Measurements from ENCODE around the gene FRZB. TPM values are rescaled to one million over a fixed set of nuclear protein-coding genes. Genes with fewer than 3 reads are reported as not detected.

FRZB gene
- total and polyA plus RNA-seq, 2 of the 13 experiments (the other 11 are each of a cell fraction or from before 2014, with no cell fraction given), result 0.04 to 1.2 TPM

GRCh38 chr2:182911813-182912517, 45.5 kb upstream of the FRZB start (continued):
- TF ChIP-seq ZEB1 (IDR thresholded peaks at IDR 0.05; ENCODE audit: insufficient replicate concordance, low read depth), result no peak
- no peak for TF ChIP-seq ATM (IDR thresholded peaks at IDR 0.05; ENCODE audit: borderline replicate concordance)
- TF ChIP-seq ZIK1 (CRISPR knock-in tag; IDR thresholded peaks at IDR 0.05; ENCODE audit: borderline replicate concordance, low read depth), result no peak
- no peak for TF ChIP-seq ATF7-NPFF (CRISPR knock-in tag; IDR thresholded peaks at IDR 0.05; ENCODE audit: low read depth)
- TF ChIP-seq CREB1 (IDR thresholded peaks at IDR 0.05), result no peak
- no peak for TF ChIP-seq CREB1 (CRISPR knock-in tag; IDR thresholded peaks at IDR 0.05)
- no peak for TF ChIP-seq ZNF326 (CRISPR knock-in tag; IDR thresholded peaks at IDR 0.05; ENCODE audit: borderline replicate concordance)
- TF ChIP-seq CEBPB (IDR thresholded peaks at IDR 0.05; ENCODE audit: borderline replicate concordance, low read depth, low read length), result no peak
- TF ChIP-seq RFX1 (IDR thresholded peaks at IDR 0.05), result no peak

GRCh38 chr2:182910965-182911364, 44.5 kb upstream of the FRZB start:
- TF ChIP-seq E2F1 (CRISPR knock-in tag; IDR thresholded peaks at IDR 0.05), result no peak
- Histone ChIP-seq H3K9me3 (ENCODE audit: low read length) (no peaks in the 10 kb centered on the region), H3K9ac (ENCODE audit: insufficient read depth, low read depth, low read length) (no peak overlapping the region), H3K4me1 (ENCODE audit: insufficient read depth, low read length) (peaks cover 15% of the 10 kb centered on the region), H2AFZ (ENCODE audit: low read length) (no peak overlapping the region), H4K20me1 (ENCODE audit: insufficient read depth, low read length) (no peaks in the 10 kb centered on the region), H3K27me3 (ENCODE audit: control insufficient read depth in 1 of 2, insufficient read depth in 2 of 2, low read length in 2 of 2) (no peaks in the 10 kb centered on the region), H3K36me3 (replicated peaks in 1 of 2; ENCODE audit: control insufficient read depth in 1 of 2, insufficient read depth in 2 of 2, low read length in 2 of 2) (peaks cover 0 to 16% of the 10 kb centered on the region in 2 experiments; a peak in 2 of 5 replicates), H3K27ac (ENCODE audit: extremely low read length, insufficient read depth, low read length) (no peak overlapping the region), H3K4me3 (replicated peaks in 1 of 3; ENCODE audit: insufficient read depth in 1 of 3, low read depth in 2 of 3, low read length in 3 of 3) (no peak overlapping the region), H3K79me2 (ENCODE audit: insufficient read depth, low read length) (no peaks in the 10 kb centered on the region), H3K4me2 (ENCODE audit: low read depth, low read length) (no peak overlapping the region)
- intact Hi-C loops (cut with micrococcal nuclease; ENCODE audit: unreplicated experiment), result loop anchor here (5.0 kb wide), 1 partner anchor 44 kb away; the partner anchor contains the start of gene FRZB
- ATAC-seq, result no peak
- DNase-seq (ENCODE audit: low spot score), result no peak
- in situ Hi-C loops (cut with HindIII; ENCODE audit: extremely low pct_ligation_motif_present, low pct_unique_long_range_greater_than_20kb), result no loop called here
- CTCF ChIA-PET (ENCODE audit: low intra/inter-chr PET ratio, low total read pairs), result no interaction called here
- FAIRE-seq, result no peak
- no TSS peak for BruUV-seq (replicated peaks)
- POLR2A ChIA-PET, result no interaction called here
- 100% methylated on average over 1 of the region's 1 CpG for WGBS (ENCODE audit: low lambda C conversion rate)

All from HepG2 (cell line).